MV-4-11 (cell line): ENCODE measurements around the gene KRT15.
"Not testable (repeated sequence)": the region's sequence is repeated elsewhere in the genome, so short reads cannot be mapped to it uniquely, and the experiment has no call there.

Experiments
- DNase-seq: peaks from one replicate; lab custom pipeline; 2025; lab: John Stamatoyannopoulos, UW

The KRT15 gene

DNA sequence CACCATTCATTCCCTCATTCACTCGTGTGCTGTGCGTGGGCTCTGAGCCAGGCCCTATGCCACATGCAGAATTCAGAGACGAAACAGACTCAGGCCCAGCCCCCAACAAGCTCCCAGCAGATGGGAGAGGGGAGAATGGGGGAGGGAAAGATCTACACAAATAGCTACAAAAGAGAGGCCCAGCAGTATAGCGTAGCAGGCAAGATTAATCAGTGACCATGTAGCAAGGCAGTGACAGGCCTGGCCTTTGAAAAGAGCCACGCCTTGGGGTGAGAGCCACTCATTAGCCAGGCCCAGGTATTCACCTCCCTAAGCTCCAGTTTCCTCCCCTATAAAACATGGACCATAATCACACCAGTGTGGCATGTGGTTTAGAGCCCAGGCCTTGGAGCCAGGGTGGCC, 25.8 kb upstream of the KRT15 start:
- no peak for DNase-seq

DNA sequence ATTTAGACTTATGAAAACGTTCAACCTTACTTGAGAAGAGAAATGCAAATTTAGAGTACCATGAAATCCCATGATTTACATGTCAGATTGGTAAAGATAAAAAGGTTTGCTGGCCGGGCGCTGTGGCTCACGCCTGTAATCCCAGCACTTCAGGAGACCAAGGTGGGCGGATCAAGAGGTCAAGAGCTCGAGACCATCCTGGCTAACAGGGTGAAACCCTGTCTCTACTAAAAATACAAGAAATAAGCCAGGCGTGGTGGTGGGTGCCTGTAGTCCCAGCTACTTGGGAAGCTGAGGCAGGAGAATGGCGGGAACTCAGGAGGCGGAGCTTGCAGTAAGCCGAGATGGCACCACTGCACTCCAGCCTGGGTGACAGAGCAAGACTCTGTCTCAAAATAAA, 24.1 kb upstream of the KRT15 start:
- DNase-seq, result not testable (repeated sequence)

DNA sequence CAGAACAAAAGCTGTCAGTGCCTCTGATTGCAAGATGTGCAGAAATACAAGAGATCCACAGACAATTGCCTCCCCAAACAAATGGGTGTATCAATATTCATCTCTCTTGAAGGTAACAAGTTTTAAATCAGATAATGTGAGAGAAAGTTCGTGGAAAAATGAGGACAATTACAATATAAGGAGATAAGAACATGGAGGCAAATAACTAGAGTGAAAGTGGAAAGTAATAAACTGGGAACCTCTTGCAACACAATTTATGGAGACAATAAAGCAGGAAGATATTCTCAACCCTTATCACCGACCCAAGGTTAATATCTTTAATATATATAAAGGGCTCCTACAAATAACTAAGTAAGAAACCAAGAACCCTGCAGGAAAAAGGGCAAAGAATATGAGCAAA, 23.7 kb upstream of the KRT15 start:
- no peak for DNase-seq

DNA sequence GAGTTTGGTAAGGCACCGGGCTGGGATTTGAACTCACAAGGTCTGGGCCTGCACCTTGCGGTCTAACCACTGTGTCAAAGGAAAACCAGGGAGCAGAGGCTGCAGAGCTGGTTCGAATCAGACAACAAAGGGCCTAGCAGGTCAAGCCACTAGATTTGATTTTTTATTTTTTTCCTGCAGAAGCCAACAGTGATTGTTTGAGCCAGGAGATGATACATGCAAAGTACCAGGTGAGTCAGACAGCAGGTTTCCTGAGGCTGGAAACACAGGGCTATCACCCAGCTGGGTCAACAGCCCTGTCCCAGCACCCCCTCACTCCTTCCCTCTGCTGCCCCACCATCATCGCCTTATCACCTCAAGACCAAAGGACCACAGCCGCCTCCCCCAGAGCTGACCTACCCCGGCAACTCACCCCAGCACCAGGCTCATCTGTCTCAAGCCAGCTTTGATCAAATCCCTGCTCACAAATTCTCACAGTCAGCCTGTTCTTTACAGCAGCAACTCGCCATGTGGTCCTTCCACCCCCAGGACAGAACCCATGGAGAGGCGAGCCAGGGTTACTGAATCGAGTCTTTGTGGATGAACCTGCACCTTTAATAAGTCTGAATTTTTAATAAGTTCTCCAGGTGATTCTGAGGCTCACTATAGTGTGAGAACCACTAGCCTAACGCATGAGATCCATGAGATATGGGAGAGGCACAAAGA, 22.4 kb upstream of the KRT15 start:
- DNase-seq, result no peak

DNA sequence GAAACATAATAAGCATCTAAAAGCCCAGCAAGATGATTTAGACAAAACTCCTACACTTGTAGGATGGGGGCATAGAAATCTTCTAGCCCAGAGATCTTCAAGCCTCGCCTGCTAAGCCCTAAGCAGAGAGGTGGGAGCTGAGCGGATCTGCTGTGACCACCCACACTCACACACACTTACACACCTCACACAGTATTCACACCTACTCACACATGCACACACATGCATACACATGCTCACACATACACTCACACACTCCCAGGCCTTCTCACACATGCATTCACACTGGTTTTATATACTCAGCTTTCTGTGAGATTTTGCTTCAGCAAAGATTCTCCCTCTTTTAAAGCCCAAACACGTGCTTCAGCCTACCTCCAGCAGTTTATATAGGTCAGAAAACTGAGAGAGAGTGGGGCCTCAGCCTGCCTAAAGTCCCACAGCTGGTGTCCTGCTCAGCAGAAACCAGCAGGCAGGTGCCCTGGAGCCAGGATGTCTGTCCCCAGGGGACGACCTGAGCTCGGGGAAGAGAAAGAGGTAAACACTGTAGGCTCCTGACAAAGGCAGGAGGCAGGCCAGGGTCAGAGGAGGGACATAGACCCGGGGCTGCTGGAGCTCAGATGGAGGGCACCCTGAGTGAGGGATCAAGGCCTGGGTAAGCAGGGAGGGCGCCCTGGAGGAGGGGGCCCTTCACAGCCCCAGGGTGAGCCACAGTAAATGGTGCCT, 21.4 kb upstream of the KRT15 start:
- no peak for DNase-seq

DNA sequence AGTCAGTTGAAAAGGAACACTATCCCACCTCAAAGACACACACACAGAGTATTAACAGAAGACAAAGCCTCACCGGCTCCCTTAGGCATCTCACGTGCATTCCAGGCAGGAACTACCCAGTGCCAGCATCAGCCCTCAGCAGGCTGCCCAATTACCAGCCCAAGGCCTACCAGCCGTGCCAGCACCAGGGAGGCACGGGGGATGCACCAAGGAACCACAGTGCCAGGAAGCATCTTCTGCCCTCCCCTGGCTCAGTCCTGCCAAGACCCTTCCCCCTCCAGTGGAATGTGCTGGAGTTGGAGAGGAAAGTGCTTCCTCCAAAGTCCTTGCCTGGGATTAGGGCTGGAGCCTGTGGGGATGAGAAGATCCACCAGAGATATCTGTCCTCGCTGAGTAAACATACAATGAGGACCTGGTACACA, 20.4 kb upstream of the KRT15 start:
- DNase-seq, result no peak

DNA sequence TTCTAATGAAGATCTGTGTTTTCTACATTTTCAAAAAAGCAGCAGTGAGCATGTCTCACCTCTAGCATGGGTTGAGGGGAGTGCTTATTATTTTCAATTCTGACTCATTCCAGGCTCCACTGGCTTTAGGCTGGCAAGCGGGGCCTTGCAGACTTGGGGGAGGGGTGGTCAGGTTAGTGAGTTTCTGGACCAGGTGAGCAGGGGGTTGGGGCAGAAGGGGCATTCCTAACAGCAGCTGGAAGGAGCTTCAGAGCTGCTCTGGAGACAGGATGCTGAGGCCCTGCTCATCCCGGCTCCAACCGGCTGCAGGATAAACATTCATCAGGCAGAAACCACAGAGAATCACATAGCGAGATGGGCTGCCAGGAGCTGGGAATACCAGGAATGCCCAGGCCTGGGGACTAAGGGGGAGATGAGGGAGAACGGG, 19.9 kb upstream of the KRT15 start:
- DNase-seq, result no peak

DNA sequence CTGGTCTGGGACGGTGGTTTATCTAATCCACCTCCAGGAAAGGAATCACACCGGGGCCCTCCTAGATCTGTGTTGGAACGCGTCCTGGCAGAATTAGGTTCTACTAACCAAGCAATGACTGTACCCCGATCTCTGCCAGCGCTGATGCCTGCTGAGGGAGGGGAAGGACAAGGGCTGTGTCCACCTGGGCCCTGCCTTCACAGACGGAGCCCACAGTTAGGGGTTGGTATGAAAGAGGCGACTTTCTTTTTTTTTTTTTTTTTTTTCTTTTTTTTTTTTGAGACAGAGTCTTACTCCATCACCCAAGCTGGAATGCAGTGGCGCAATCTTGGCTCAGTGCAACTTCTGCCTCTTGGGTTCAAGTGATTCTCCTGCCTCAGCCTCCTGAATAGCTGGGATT, 19.3 kb upstream of the KRT15 start:
- DNase-seq, result no peak

DNA sequence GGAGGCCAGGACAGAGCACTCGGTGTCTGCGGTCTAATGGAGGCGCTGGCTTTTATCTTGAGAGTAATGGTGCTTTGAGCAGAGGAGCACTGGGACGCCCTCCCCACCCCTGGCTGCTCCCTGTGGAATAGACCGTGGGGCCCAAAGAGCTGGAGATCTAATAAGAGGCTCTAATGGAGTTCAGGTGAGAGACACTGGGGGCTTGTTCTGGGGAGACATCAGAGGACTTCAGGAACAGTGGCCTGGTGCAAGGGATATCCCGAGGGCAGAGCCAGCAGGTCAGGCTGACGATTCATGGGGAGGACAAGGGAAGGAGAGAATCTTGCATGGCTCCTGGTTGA, 18.9 kb upstream of the KRT15 start:
- no peak for DNase-seq

DNA sequence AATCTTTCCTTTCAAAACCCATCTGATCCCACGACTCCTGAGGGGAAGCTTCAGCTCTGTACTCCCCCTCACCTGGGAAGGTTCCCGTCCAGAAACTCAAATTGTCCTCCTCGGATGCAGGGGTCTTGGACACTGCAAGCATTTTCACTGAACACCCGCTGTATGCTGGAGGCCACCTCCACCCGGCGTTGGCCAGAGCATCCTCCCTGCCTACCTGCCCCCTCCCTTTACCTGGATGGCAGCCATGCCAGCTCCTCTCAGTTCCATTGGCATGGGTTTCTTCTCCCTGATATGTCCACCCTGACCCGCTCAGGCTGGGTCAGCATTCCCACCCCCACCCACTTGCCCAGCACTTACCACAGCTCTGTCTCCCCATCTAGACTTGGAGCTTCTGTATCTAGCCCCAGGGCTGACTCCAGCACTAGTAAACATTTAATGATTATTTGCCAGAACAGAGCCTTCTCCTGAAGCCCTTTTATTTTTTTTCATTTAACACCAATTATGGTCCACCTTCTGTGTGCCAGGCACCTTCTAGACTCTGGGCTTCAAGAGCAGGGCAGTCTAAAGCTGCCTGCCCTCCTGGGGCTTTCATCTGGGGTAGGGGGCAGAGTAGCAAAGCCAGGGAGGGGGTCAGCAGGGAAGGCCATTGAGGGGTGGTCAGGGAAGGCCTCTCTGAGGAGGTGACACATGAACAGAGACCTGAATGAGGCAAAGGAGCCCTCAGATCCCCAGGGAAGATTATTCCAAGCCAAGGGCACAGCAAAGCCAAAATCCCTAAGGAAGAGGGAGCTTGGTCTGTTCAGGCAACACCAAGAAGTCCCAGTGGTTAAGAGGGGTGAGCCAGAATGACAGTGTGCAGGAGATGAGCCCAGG, 18.3 kb upstream of the KRT15 start:
- no peak for DNase-seq

DNA sequence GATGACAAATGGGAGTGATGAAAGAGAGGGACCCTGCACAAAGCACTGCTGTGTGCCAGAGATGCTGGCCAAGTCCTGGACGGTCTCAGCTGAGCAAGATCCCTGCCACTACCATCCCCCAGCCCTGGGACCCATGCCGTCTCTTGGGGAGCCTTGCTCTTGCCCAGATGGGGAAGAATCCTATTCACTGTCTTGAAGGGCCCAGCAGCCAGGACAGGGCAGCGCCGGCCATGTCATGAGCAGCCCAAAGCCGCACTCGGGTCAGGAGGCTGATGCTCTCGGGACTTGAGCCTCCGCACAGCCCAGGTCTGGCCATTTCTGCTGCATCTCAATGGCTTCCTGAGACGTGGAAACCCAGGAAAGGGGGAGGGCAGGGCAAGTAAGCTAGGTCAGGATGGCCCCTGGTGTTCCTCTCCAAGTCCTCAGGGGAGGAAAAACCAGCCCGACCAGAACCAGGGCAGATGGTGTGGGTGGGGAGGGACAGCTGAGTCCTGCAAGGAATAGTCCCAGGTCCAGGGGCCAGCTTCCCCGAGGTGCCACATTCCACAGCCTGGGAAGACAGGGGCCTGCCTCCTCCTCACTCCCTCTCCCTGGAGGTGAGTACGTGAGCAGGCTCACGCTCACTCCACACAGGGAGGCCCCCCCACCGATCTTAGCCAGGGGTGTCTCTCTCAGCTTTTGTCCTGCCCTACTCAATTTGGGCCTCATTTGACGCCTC, 17.2 kb upstream of the KRT15 start:
- no peak for DNase-seq

DNA sequence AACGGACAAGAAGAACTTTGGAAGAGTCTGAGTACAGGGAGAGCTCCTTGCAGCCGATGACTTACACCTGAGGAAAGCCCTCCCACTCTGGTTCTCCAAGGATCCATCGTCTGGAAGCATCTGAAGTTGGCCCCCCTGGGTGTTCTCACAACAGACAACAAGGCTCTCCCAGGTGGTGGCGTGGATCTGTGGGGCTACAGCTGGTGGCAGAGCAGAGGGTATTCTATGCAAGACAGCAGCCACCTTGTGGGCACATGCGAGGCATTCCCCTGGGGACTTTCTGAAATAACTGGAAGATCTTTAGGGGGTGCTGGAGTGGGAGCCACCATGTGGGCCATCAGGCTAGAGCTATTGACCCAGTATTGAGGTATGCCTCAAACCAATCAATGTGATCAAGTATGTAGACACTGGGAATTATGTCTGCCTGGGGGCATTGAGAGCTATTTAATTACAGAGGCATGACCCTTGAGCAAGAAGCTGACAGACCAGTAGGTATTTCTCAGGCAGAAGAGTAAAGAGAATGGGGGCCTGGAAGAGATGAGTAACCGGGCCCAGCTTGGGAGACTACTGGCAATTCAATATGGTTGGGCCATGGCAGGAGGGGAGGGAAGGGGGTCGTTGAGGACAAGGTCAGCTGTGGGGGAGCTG, 16.3 kb upstream of the KRT15 start:
- DNase-seq, result no peak

DNA sequence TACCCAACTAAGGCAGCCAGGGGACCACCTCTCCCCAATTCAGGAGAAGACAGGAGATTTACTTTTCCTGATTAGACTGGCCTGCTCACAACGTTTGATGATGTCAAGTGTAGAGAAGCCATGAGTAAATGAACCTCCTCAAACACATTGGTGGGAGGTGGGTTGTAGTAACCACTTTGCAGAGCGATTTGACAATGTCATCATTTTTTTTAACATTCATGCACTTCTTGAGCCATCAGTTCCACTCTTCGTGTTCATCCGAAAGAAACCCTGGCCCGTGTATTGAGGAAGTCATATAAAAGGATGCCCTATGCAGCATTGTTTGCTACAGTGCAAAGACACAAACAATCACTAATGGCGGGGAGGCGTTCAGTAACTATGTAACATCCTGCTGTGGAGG, 14.9 kb upstream of the KRT15 start:
- DNase-seq, result no peak

DNA sequence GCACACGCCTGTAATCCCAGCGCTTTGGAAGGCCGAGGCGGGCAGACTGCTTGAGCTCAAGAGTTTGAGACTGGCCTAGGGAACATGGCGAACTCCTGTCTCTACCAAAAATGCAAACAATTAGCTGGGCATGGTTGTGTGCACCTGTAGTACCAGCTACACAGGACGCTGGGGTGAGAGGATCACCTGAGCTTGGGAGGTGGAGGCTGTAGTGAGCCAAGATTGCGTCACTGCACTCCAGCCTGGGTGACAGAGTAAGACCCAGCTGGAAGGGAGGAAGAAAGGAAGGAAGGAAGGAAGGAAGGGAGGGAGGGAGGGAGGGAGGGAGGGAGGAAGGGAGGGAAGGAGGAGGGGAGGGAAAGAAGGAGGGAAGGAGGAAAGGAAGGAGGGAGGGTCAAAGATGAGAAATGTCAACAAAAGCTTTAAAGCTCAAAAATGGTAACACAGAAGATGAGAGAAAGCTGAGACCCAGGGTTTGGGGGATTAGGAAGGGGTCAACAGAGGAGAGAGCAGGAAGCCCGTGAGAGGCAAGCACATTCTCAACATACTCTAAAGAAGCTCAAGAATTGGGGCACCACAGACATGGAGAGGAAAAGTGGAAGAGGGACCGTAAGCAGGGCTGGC, 14.4 kb upstream of the KRT15 start:
- DNase-seq, result no peak

DNA sequence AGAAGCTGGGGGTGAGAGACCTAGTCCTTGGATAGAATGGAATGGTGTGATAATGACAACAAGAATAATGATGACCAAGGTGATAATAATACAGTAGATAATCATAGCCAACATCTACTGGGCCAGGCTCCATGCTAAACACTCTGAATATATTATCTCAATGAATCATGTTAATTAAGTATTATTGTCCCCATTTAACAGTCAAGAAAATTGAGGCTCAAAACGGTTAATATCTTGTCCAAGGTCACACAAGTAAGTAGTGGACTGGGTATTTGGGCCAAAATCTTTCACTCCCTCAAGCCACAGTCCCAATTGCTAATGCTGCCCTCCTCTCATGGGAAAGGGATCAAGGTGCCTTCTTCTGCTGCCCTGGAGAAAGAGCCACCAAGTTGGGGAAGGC, 13.3 kb upstream of the KRT15 start:
- DNase-seq, result no peak

DNA sequence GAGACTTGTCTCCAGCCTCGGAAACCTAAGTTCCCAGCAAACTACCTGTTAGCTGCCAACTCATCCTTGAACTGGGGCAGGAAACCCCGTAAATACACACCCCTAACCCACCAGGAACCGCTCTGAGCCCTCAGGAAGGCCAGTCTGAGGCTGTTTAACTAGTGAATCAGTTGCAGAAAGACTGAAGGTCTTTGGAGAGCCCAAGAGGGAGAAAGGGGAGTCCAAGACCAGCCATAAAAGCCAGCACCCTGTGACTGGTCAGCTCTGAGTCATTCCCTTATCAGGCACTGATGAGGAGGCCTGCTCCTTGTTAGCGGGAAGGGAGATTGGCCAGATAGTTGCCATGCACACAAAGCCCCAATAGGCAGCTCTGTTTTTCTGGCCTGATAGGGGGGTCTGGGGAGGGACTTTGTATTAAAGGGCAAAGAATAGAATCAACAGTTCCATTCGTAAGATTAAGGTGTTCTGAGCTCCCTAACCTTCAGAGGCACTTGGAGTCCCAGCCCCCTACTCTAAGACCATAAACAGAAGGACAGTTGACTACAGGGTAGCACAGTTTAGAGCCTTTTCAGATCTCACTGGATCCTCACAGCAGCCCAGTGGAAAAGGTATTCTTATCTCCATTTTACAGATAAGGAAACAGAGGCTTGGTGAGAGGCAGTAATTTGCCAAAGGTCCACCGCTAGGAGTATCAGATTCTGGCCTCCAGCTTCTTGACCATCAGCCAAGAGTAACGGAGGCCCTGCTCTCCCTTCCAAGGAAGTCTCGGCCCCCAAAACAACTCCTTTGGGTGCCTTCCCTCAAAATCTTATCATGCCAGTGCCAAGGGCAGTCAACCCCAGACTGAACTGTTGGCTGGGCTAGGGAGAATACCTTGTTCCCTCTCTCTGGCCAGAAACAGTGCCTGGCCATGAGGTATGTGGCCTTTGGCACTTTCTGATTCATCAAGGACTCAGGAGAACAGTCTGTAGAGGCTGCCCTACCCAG, 11.7 kb upstream of the KRT15 start:
- DNase-seq, result no peak

DNA sequence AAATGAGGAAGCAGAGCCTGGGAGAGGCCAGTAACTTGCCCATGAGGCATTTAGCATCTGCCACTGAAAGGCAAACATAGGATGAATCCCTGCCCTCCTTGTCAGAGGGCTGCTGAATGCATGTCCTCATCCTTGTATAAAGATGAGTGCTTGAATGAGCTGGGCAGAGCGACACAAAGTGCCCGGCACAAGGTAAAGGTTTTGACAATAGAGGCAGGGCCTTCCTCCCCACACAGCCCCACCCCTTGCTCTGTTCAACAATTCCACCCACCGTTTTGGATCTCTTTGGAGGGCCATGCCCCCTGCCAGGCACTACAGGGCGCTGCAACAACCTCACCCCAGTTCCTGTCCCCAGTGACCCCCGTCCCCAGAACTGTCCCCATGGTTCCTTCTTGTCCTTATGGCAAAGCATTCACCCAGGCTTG, 10.8 kb upstream of the KRT15 start:
- peak; percentile 48 for DNase-seq

DNA sequence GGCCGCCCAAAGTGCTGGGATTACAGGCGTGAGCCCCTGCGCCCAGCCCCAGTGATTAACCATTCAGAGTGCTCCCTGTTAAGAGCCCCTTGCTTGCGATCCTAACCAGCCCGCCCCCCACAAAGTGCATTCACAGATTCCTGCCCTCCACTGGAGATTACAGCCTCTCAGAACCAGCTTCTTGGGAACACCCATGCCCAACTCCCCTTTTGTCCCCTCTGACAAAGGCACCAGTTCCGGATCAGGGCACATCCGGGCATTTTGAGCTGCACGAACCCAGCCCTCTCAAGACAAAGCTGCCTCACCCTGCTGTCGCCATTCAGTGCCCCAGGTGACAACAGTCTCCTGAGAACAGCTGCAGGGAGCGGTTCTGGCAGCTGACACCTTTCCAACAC, 10.3 kb upstream of the KRT15 start:
- DNase-seq, result no peak

DNA sequence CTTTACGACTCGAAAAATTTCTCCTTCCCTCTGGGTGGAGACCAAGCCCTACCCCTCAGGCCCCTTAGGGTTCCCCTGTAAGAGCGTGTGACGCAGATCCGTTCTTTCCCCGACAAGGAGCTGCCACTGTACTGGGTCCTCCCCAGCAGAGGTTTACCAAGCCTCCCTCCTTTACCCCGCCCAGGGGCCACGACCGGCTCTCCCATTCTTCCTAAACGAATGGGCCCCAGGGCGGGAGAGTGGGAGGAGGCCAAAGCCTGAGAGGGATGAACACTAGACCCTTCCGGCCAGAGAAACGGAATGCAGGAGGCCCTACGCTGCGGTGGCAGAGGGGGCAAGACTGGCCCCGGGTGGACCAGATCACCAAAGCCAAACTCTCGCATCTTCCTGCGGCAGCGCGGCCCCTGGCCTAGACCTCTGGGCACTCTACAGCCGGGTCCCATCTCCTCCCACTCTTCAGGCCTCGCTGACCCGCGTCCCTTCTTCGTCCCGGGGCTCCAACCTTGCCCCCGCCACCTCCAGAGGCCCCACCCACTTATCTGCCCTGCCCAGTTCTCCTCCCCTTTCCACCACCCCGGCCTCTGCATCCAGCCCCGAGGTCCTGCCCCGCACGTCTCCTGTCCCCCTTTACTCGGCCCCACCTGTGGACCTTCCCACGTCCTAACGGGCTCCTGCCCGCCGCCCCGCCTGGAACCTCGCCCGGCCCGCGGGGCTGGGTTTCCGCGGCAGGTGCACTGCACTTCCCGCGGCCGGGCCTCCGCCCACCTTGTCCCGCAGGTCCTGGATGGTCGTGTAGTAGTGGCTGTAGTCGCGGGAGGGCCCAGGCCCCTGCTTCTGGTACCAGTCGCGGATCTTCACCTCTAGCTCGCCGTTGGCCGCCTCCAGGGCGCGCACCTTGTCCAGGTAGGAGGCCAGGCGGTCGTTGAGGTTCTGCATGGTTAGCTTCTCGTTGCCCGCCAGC, 8.7 kb upstream of the KRT15 start:
- no peak for DNase-seq
